ENCODE data around the gene TTLL9.

TTLL9 gene

DNA sequence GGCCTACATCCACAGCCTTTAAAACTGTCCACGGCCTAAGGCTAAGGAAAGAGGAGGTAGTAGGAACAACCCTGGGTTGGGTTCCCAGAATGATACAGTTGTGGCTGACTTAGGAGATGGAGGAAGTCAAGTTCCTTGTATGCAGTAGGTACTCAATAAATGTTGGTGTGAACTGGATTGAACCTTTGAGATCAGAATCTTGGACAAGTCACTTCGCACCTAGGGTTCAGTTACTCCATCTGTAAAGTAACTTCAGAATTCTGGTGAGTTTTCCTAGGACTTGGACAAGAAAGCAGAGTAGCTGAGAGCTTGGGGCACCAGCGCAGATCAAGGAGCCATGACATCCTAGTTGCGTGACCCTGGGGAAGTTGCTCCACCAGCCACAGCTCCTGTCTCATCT lies 106.6 kb downstream of the TTLL9 start:
- TF ChIP-seq, protein P1, sequence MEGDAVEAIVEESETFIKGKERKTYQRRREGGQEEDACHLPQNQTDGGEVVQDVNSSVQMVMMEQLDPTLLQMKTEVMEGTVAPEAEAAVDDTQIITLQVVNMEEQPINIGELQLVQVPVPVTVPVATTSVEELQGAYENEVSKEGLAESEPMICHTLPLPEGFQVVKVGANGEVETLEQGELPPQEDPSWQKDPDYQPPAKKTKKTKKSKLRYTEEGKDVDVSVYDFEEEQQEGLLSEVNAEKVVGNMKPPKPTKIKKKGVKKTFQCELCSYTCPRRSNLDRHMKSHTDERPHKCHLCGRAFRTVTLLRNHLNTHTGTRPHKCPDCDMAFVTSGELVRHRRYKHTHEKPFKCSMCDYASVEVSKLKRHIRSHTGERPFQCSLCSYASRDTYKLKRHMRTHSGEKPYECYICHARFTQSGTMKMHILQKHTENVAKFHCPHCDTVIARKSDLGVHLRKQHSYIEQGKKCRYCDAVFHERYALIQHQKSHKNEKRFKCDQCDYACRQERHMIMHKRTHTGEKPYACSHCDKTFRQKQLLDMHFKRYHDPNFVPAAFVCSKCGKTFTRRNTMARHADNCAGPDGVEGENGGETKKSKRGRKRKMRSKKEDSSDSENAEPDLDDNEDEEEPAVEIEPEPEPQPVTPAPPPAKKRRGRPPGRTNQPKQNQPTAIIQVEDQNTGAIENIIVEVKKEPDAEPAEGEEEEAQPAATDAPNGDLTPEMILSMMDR (IDR thresholded peaks at IDR 0.05; ENCODE audit: low read depth, low read length), result no peak
- H3K4me3 ChIP-seq (ENCODE audit: low read depth, low read length), result no peak overlapping the region

DNA sequence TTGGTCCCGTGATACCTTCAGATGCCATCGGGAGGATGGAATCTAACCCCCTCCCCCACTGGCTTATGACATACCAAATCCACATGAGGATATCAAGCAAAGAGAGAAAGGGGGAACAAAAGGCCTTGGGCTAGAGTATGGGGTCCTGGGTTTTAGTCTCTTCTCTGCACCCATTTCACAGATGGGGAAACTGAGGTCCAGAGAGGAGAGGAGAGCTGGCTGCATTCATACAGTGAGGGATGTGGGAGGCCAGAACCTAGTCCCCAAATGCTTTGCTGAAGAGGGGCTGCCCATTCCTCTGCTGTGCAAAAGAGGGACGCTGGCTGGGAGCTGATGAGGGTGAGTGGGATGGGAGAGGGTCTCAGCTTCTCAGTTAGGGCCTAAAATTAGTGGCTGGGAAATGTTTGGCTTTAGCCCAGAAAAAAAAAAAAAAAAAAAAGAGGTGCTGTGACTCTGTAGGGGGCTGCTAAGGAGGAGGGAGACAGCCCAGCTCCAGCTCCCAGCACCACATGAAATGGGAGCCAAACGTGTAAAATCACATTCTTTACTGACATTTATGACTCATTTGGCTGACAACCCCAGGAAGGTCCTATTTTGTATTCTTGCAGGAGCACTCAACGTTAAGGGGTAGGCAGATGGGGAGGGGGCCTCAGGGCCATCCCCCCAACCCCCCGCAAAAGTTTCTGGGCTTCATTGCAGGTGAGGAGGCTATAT lies 109.4 kb downstream of the TTLL9 start:
- TF ChIP-seq, protein P1 (IDR thresholded peaks at IDR 0.05; ENCODE audit: low read depth, low read length), result no peak
- no peak overlapping the region for H3K4me3 ChIP-seq (ENCODE audit: low read depth, low read length)

DNA sequence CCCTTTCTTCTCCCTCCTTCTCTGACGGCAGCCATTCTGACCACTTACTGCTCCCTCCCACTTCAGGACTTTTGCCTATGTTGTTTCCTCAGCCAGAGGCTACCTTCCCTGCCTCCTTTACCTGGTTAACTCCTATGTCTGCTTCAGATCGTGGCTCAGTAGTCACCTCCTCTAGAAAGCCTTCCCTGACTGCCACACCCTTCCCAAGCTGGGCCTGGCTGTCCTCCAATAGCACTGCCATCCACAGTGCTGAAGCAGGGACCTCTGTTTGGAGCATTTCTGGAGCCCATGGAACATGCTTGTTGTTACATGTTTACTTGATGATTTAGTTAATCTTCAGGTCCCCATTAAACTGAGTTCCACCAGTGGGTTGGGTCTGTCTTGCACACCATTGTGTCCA lies 111.3 kb downstream of the TTLL9 start:
- no peak overlapping the region for H3K4me3 ChIP-seq (ENCODE audit: low read depth, low read length)
- TF ChIP-seq, protein P1 (IDR thresholded peaks at IDR 0.05; ENCODE audit: low read depth, low read length), result no peak

GRCh38 chr20:31984981-31985471 lies 114.6 kb downstream of the TTLL9 start:
- H3K4me3 ChIP-seq (ENCODE audit: low read depth, low read length), result no peak overlapping the region
- TF ChIP-seq, protein P1 (IDR thresholded peaks at IDR 0.05; ENCODE audit: low read depth, low read length), result no peak

DNA sequence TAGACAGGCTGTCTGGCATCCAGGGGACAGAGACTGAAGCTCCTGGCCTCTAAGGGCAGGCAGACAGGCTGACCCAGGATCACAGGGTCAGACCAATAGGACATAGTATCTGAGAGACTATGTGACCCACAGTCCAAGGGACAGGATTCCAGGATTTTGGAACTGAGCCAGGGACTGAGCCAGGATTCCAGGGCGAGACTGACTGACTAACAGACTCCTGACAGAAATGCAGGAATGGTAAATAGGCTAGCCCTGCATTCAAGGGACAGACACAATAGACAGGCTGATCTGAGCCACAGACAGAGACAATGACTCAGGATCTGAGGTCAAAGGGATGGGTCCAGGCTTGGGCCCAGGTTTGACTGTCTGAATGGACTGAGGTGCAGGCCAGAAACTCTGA lies 117.3 kb downstream of the TTLL9 start:
- TF ChIP-seq, protein P1 (IDR thresholded peaks at IDR 0.05; ENCODE audit: low read depth, low read length), result no peak
- H3K4me3 ChIP-seq (ENCODE audit: low read depth, low read length), result no peak overlapping the region

DNA sequence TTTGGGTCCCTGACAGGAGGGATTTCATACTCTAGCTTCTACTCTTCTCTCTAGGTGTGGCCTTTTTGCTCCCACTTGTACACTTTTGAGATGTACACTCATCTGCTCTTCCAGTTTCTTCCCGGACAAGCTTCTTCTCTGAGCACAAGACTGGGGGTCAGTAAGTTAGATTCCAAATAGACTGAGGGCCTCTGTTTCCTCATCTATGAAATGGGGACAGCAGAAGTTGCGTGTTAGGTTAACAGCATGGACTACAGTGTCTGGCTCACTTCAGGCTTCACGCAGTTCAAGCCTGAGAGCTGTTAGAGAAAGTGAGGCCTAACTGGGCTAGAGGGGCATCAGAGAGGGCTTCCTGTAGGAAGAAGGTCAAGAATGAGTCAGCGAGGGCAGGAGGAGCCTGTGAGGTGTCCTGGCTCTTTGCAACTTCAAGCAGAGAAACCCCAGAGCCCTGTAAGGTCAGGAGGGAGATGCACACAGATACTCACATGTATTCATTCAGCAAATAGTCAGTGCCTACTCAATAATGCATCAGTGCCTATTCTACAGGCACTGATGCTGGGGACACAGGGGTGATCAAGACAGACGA lies 118.1 kb downstream of the TTLL9 start:
- TF ChIP-seq, protein P1 (IDR thresholded peaks at IDR 0.05; ENCODE audit: low read depth, low read length), result no peak
- H3K4me3 ChIP-seq (ENCODE audit: low read depth, low read length), result no peak overlapping the region

DNA sequence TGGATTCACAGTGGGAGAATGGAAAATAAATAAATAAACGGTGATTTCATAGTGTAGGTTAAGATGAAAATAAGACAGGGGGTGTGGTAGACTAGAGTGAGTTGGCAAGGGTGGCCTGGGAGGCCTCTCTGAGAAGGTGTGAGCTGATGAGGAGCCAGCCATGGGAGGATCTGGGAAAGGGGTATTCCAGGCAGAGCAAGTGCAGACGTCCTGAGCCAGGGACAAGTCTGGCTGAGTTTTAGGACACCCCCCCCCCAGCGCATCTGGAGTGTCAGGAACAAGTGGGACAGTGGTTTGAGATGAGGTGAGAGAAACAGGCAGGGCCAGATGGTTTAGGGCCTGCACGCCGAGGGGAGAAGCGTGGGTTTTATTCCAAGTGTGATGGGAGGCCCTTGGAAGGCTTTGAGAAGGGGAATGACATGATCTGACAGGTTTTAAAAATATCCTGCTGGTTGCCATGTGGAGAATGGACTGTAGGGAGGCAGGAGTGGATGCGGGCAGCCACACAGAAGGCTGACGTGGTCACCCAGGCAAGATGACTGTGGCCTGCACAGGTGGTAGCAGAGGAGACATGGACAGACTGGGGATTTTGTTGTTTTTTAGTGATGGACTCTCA lies 118.7 kb downstream of the TTLL9 start:
- TF ChIP-seq, protein P1 (IDR thresholded peaks at IDR 0.05; ENCODE audit: low read depth, low read length), result no peak
- no peak overlapping the region for H3K4me3 ChIP-seq (ENCODE audit: low read depth, low read length)

Measured in WI38 (cell line).